C4-2B (cell line): Measurements from ENCODE around the gene ARHGAP35.

Experiments
- H3K27ac ChIP-seq: fragments of 450-650 bp; 2 replicates; pipeline ENCODE4 v1.5.1; 2017
- CTCF ChIP-seq: fragments of 450-650 bp; conservative IDR thresholded peaks from 2 replicates; pipeline ENCODE4 v1.5.1; 2017; ENCODE audit warnings: mild to moderate bottlenecking
- ZFX ChIP-seq: fragments of 450-650 bp; IDR thresholded peaks from 2 replicates; pipeline ENCODE4 v1.6.1; 2017

The ARHGAP35 gene

GRCh38 chr19:46887240-46887782 is 26.5 kb downstream of the ARHGAP35 start:
- TF ChIP-seq ZFX (no peak), CTCF (no peak)
- H3K27ac ChIP-seq: no peak overlapping the region

GRCh38 chr19:46890423-46891170 is 29.8 kb downstream of the ARHGAP35 start:
- H3K27ac ChIP-seq: no peak overlapping the region
- TF ChIP-seq CTCF: no peak
- no peak for TF ChIP-seq ZFX

- H3K27ac ChIP-seq: no peak overlapping the region
- TF ChIP-seq ZFX: no peak
- TF ChIP-seq CTCF: no peak
Observed at GRCh38 chr19:46892252-46893179, 31.7 kb downstream of the ARHGAP35 start.

- no peak overlapping the region for H3K27ac ChIP-seq
- no peak for TF ChIP-seq CTCF
- no peak for TF ChIP-seq ZFX
Observed at GRCh38 chr19:46896076-46896794, 35.4 kb downstream of the ARHGAP35 start.

- no peak for TF ChIP-seq ZFX
- no peak for TF ChIP-seq CTCF
- H3K27ac ChIP-seq: no peak overlapping the region
Observed at GRCh38 chr19:46898731-46899130, 37.9 kb downstream of the ARHGAP35 start.

- H3K27ac ChIP-seq: no peak overlapping the region; the same call in 1 of the 2 replicates
- TF ChIP-seq ZFX (no peak), CTCF (no peak)
Observed at GRCh38 chr19:46900341-46900740, 39.5 kb downstream of the ARHGAP35 start.
